Epithelial cell of proximal tubule (primary cell): ENCODE data around the gene NRG2. TPM values are rescaled to one million over a fixed set of nuclear protein-coding genes. Genes with fewer than 3 reads are reported as not detected.

ENCODE experiments used
- DNase-seq: peaks from one replicate; pipeline ENCODE4 v3.0.0-alpha.2; 2011; ENCODE audit warnings: low read depth
- H3K4me3 ChIP-seq: 2 replicates; pipeline ENCODE4 v1.5.1; 2011; ENCODE audit warnings: low read depth, mild to moderate bottlenecking, low read length
- CTCF ChIP-seq: conservative IDR thresholded peaks from 2 replicates; pipeline ENCODE4 v1.5.1; 2012; ENCODE audit warnings: low read depth, mild to moderate bottlenecking, low read length
- total RNA-seq: library from RNA; depleted of rRNA; stranded (reverse); fragments of >200 nt; gene quantifications from 2 replicates; pipeline ENCODE4 v1.2.3, GENCODE V29; 2015

Gene NRG2
- total RNA-seq, 1 donor from 2014 or later, result 1.5 TPM

DNA sequence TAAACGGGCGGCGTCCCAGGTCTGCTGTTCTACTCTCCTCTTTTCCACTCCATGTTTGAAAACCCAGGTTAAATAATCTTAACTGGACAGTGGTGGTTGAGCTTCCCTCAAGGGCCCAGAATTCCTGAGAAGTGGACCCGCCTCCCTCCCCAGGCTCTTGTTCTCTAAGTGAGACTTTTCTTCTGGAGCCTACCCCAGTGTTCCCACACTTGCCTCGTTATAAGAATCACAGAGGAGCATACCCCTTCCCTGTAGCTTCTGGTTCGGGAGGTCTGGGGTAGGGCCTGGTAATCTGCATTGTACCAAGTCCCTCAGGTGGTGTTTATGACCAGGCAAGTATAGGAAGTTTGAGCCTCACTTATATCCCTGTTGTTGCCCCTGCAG, 235.5 kb downstream of the NRG2 start:
- no peak for DNase-seq
- no peak overlapping the region for H3K4me3 ChIP-seq
- TF ChIP-seq CTCF, result no peak

GRCh38 chr5:139806726-139807646, 236.1 kb downstream of the NRG2 start:
- DNase-seq, result no peak
- H3K4me3 ChIP-seq, result no peak overlapping the region
- TF ChIP-seq CTCF, result no peak

DNA sequence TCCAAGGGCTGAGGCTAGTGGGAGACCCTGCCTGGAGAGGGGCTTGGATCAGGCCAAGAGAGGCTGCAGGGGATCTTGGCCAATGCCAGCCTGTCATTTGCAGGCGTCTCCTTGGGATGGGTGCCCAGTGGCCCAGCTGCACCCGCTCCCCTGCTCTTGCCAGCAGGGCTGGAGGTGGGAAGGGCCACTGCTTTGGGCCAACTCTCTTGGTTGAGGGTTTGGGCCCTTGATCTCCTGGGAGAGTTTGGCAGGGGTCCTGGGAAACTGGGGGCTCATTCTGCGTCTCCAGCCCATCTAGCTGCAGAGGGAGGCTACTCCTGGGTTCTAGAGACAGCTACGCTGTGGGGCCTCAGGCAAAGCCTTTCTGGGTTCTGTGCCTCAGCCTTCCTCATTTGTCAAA, 237.0 kb downstream of the NRG2 start:
- no peak overlapping the region for H3K4me3 ChIP-seq
- no peak for TF ChIP-seq CTCF
- DNase-seq, result no peak

DNA sequence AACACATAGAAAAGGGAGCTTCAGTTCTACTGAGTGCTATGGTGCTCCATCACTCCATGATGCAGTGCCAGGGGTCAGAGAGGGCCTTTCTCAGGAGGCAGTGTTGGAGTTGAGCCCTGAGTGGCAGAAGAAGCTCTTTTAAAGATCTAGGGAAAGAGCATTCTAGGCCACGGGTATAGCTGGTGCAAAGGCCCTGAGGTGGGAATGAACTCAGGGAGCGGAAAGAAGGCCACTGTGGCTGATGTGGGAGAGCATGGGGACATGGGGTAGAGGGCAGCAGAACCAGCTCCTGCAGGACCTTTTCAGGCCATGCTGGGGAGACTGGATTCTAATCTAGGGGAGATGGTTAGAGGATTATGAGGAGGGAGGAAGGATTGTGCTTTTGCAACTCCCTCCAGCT, 237.6 kb downstream of the NRG2 start:
- DNase-seq, result no peak
- no peak for TF ChIP-seq CTCF
- no peak overlapping the region for H3K4me3 ChIP-seq

GRCh38 chr5:139804800-139805397, 238.2 kb downstream of the NRG2 start:
- DNase-seq, result no peak
- no peak for TF ChIP-seq CTCF
- H3K4me3 ChIP-seq, result no peak overlapping the region

GRCh38 chr5:139803978-139804377, 239.1 kb downstream of the NRG2 start:
- no peak for TF ChIP-seq CTCF
- no peak for DNase-seq
- H3K4me3 ChIP-seq, result no peak overlapping the region
